AG04450 (cell line): ENCODE data around the gene PSKH1. TPM values are rescaled to one million over a fixed set of nuclear protein-coding genes. Genes with fewer than 3 reads are reported as not detected.
A peak's percentile ranks its signal among the peaks of the same experiment; 100 is the strongest.
"Not testable (repeated sequence)": the region's sequence is repeated elsewhere in the genome, so short reads cannot be mapped to it uniquely, and the experiment has no call there.

Experiments
- CTCF ChIA-PET: fragments of 300-600, 350-600 bp; formaldehyde crosslinking; extraction: SDS; loops from one replicate; lab custom pipeline; 2022; ENCODE audit warnings: antibody characterized with exemption, inconsistent platforms; lab: Charles Lee
- POLR2A ChIA-PET: fragments of 350-600 bp; formaldehyde crosslinking; extraction: SDS; loops from one replicate; lab custom pipeline; 2021; ENCODE audit warnings: antibody characterized with exemption, inconsistent platforms; lab: Yijun Ruan, JAX
- DNase-seq: peaks from one replicate; pipeline ENCODE4 v3.0.0-alpha.2; 2011; ENCODE audit warnings: low read depth, low spot score
- H3K27ac ChIP-seq: one replicate; pipeline ENCODE4 v1.5.1; 2012; ENCODE audit warnings: low read depth, low read length, control low read depth
- H3K27me3 ChIP-seq: one replicate; pipeline ENCODE4 v1.6.0; 2012; ENCODE audit warnings: low read length; ENCODE audit not compliant: control insufficient read depth, insufficient read depth
- H3K4me3 ChIP-seq: 2 replicates; pipeline ENCODE4 v1.5.1; 2011; ENCODE audit warnings: mild to moderate bottlenecking, low read depth, low read length, control low read depth
- H3K9me3 ChIP-seq: 2 replicates; pipeline ENCODE4 v1.5.1; 2012; ENCODE audit warnings: low read length; ENCODE audit not compliant: control insufficient read depth, insufficient read depth
- polyA plus RNA-seq: library from polyadenylated mRNA; depleted of rRNA; stranded (reverse); fragments of >200 nt; gene quantifications from 2 replicates; pipeline ENCODE4 v1.2.3, GENCODE V29; 2011
- TF ChIP-seq, protein P1 (sequence below): IDR thresholded peaks from 2 replicates; pipeline ENCODE4 v1.5.1; 2011; ENCODE audit warnings: low read depth, low read length, control low read depth, inconsistent platforms

The PSKH1 gene
- polyA plus RNA-seq, 1 experiment, result 18.2 TPM

DNA sequence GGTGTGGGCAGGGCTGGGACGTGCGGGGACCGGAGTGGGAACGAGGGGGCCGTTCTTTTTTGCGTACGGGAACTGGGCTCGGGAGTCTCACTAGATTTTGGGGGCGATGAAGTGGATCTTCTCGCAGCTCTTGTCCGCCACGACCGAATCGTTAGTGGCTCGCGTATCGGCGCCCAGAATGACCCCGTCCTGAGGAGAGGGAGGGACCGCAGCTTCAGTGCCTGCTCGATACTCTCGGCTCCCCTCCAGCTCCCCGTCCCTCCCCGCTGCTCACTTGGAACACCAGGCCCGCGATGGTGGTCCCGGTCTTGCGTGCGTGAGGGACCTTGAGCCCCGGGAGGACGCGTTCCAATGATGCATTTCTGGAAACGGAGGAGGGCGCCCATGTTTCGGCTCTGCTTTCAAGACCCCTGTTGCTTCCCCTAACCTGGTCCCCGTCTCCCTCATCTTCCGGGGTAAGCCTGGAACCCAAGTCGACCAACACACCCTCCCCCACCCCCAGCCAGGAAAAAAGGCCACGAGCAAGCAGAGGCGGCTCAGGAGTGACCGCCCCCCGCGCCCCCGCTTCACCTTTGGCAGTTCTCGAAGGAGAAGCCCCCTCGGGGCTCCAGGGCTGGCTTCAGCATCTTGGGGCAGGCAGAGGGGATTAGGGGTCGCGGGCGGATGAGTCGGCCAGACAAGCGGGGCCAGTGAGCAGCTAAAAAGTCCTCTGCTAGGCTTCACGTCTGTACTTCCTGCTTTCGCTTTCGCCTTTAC lies 43.2 kb downstream of the PSKH1 start, which contains the start of gene PSMB10:
PSMB10 (minus strand) TSS at position 727 of the 756 bp plus-strand sequence; CDS start at position 626, 101 bp downstream.
- TF ChIP-seq, protein P1, sequence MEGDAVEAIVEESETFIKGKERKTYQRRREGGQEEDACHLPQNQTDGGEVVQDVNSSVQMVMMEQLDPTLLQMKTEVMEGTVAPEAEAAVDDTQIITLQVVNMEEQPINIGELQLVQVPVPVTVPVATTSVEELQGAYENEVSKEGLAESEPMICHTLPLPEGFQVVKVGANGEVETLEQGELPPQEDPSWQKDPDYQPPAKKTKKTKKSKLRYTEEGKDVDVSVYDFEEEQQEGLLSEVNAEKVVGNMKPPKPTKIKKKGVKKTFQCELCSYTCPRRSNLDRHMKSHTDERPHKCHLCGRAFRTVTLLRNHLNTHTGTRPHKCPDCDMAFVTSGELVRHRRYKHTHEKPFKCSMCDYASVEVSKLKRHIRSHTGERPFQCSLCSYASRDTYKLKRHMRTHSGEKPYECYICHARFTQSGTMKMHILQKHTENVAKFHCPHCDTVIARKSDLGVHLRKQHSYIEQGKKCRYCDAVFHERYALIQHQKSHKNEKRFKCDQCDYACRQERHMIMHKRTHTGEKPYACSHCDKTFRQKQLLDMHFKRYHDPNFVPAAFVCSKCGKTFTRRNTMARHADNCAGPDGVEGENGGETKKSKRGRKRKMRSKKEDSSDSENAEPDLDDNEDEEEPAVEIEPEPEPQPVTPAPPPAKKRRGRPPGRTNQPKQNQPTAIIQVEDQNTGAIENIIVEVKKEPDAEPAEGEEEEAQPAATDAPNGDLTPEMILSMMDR, result no peak
- Histone ChIP-seq H3K27me3 (no peaks in the 10 kb centered on the region), H3K4me3 (peak within 1 kb of the TSS; percentile 97), H3K9me3 (peaks cover 6% of the 10 kb centered on the region; the same call in 1 of the 2 replicates), H3K27ac (peak within 1 kb of the TSS; percentile 93)
- no peak for DNase-seq
- POLR2A ChIA-PET, result interaction anchor here (0.5 to 1.3 kb wide), 9 partner anchors 20 to 205 kb away, joined by 3 to 7 read pairs (median 3); partner anchors contain the start of genes EDC4, RANBP10 and TSNAXIP1
- CTCF ChIA-PET, result interaction anchor here (1.7 to 2.6 kb wide), 2 partner anchors 104 to 120 kb away, joined by 8 to 9 read pairs; no protein-coding TSS in a partner anchor

DNA sequence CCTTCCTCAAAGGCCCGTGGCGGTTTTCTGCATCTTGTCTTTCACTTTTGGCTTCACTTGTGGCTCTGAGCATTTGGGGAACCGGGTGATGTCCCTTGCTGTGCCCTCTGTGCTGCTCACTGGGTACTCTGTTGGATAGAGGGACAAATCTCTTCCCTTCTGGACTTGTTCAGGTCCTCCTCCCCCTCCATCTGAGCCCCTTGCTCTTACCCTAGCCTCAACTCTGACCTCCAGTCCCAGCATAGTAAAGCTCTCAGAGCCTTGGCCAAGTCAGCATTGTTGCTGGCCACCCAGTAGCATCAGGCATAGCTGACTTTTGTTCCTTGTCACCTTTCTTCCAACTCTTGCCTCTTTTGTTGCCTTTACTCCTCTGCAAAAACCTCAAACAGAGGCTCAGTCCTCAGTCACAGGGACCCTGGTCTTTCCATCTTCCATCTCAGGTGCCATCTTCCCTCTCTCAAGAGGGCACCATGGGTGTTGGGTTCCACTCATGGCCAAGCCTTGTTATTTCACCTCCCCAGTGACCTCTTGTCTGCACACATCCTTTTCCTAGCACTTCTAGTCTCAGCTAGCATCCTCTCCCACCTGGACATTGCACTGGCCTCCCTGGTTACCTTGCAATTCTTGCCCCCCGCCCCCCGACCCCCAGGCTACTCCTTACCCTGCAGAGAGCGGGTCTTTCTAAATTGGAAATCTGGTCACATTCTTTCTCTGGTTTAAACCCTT lies 44.0 kb downstream of the PSKH1 start:
- CTCF ChIA-PET, result interaction anchor here (1.1 to 1.7 kb wide), 2 partner anchors 54 to 121 kb away, joined by 3 to 8 read pairs; no protein-coding TSS in a partner anchor

DNA sequence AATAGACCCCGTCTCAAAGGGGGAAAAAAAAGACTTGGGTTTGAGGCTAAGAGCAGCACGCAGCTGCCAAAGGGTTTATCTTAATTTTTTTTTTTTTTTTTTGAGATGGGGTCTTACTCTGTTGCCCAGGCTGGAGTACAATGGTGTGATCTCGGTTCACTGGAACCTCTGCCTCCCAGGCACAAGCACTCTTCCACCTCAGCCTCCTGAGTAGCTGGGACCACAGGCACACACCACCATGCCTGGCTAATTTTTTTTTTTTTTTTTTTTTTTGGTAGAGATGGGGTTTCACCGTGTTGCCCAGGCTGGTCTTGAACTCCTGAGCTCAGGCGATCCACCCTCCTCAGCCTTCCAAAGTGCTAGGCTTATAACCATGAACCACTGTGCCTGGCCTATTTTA lies 44.7 kb downstream of the PSKH1 start:
- not testable (repeated sequence) for H3K9me3 ChIP-seq, H3K27me3 ChIP-seq, H3K27ac ChIP-seq, H3K4me3 ChIP-seq, DNase-seq
- ChIA-PET POLR2A (interaction anchor here (0.7 kb wide), 3 partner anchors 13 to 126 kb away, joined by 3 to 10 read pairs (median 9); no protein-coding TSS in a partner anchor), CTCF (interaction anchor here (1.1 kb wide), 1 partner anchor 54 kb away, joined by 3 read pairs; no protein-coding TSS in a partner anchor)

More for the DNA sequence above, 44.0 kb downstream of the PSKH1 start:
- POLR2A ChIA-PET, result interaction anchor here (0.6 to 0.7 kb wide), 2 partner anchors 29 to 205 kb away, joined by 3 to 10 read pairs; no protein-coding TSS in a partner anchor
- peak overlapping the region; percentile 97 for H3K4me3 ChIP-seq
- no peaks in the 10 kb centered on the region for H3K27me3 ChIP-seq
- peak overlapping the region; percentile 93 for H3K27ac ChIP-seq
- peaks cover 6% of the 10 kb centered on the region; the same call in 1 of the 2 replicates for H3K9me3 ChIP-seq
- TF ChIP-seq, protein P1, result no peak
- no peak for DNase-seq

DNA sequence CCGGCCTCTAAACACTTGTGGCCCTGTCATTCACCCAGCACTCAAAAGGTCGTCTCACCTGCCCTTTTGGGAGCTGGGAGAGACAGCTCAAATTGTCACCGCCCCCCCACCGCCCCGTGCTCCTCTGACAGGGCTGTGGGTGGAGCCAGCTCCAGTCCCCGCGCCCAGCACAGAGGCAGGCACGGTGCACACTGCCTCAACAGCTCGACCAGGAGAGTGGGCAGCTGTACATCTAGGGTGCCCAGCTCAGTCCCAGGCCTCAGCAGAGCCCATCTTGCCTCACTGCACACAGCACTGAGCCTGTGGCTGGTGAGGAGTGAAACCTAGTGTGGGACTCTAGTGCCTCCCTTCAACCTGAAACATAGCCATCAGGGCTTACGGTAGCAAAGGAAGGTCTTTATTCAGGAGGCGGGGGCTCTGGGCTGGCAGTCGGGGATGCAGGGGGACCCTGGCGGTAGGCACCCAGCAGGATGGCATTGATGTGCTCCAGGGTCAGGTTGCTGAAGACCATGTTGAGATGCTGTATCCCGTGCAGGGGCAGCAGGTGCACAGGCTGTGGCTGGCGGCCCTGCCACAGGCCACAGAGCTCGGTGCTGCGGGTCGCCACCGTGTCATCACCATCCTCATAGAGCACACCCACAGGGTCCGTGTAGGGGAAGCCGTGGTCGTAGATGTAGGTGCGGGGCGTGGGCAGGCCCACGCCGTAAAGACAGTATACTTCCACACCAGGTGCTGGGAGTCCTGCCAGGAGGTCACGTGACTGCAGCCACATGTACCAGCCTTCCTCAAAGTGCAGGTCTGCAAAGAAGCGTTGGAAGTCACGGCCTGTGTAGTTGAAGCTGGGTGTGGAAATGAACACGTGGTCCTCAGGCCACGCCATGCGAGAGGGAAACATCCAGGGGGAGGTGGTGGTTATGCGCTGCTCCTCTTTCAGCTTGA lies 46.7 kb downstream of the PSKH1 start:
- POLR2A ChIA-PET, result interaction anchor here (0.9 kb wide), 1 partner anchor 20 kb away, joined by 3 read pairs; no protein-coding TSS in a partner anchor
- CTCF ChIA-PET, result interaction anchor here (0.6 to 1.2 kb wide), 5 partner anchors 55 to 123 kb away, joined by 3 to 5 read pairs (median 4); partner anchors contain the start of gene NRN1L
- TF ChIP-seq, protein P1, result no peak
- H3K4me3 ChIP-seq, result no peak overlapping the region
- no peak for DNase-seq
- no peak overlapping the region for H3K27ac ChIP-seq
- H3K9me3 ChIP-seq, result peaks cover 6% of the 10 kb centered on the region; the same call in 1 of the 2 replicates
- H3K27me3 ChIP-seq, result no peaks in the 10 kb centered on the region
